HepG2 (cell line): ENCODE measurements around the gene SYCP2L. TPM values are rescaled to one million over a fixed set of nuclear protein-coding genes. Genes with fewer than 3 reads are reported as not detected.
"Not testable (repeated sequence)": the region's sequence is repeated elsewhere in the genome, so short reads cannot be mapped to it uniquely, and the experiment has no call there.

Source experiments
- ATAC-seq: fragments of 200-7000 bp; cut with Tn5 transposase; 3 replicates; pipeline ENCODE4 v1.9.1; 2020; ENCODE audit warnings: mild to moderate bottlenecking, moderate library complexity
- BruUV-seq: library from RNA; stranded (reverse); fragments of 400-500 nt; replicated peaks from 2 replicates; lab custom pipeline; 2021; lab: Mats Ljungman, UMichigan
- CTCF ChIA-PET: fragments of 300-600 bp; formaldehyde crosslinking; extraction: SDS; loops from one replicate; lab custom pipeline; 2021; ENCODE audit warnings: low total read pairs, inconsistent platforms, low intra/inter-chr PET ratio; lab: Yijun Ruan, JAX
- POLR2A ChIA-PET: fragments of 350-600 bp; sonication (Branson Sonifier 250); formaldehyde crosslinking; loops from one replicate; lab custom pipeline; 2020; ENCODE audit warnings: antibody characterized with exemption, inconsistent platforms; lab: Yijun Ruan, JAX
- DNase-seq: peaks from one replicate; pipeline ENCODE4 v3.0.0-alpha.2; 2015; ENCODE audit warnings: low spot score
- FAIRE-seq: peaks from 3 replicates; lab custom pipeline; 2011; peaks lifted over from hg19 to GRCh38; lab: Jason Lieb, UNC
- H2AFZ ChIP-seq: one replicate; pipeline ENCODE4 v1.6.1; 2011; ENCODE audit warnings: low read length, inconsistent platforms
- H3K27ac ChIP-seq: fragments of 300-600 bp; 3 replicates; pipeline ENCODE4 v1.8.0; 2011; ENCODE audit warnings: mixed run types, mild to moderate bottlenecking, mixed read lengths, low read length, inconsistent platforms; ENCODE audit not compliant: insufficient read depth; ENCODE audit errors: extremely low read length
- H3K27me3 ChIP-seq, 2 experiments: fragments of 200-600 bp in 1 of 2; 2 replicates in 1 of 2; 3 replicates in 1 of 2; pipeline versions ENCODE4 v1.6.0 to v1.8.0; 2011; ENCODE audit warnings: low read length in 2 of 2, mild to moderate bottlenecking in 2 of 2, moderate library complexity in 2 of 2, inconsistent platforms in 1 of 2; ENCODE audit not compliant: insufficient read depth in 2 of 2, control insufficient read depth in 1 of 2
- H3K36me3 ChIP-seq, 2 experiments: fragments of 200-600 bp in 1 of 2; replicated peaks in 1 of 2; 2 replicates in 1 of 2; 3 replicates in 1 of 2; pipeline versions ENCODE4 v1.5.1 to v1.8.0; 2011; ENCODE audit warnings: low read length in 2 of 2, inconsistent platforms in 1 of 2; ENCODE audit not compliant: insufficient read depth in 2 of 2, control insufficient read depth in 1 of 2
- H3K4me1 ChIP-seq: 2 replicates; pipeline ENCODE4 v1.5.1; 2012; ENCODE audit warnings: low read length, inconsistent platforms; ENCODE audit not compliant: insufficient read depth
- H3K4me2 ChIP-seq: 2 replicates; pipeline ENCODE4 v1.6.0; 2011; ENCODE audit warnings: low read depth, low read length, inconsistent platforms
- H3K4me3 ChIP-seq, 3 experiments: fragments of 200-600 bp in 1 of 3; sonication (generic), shearing (Covaris generic) in 1 of 3; replicated peaks in 1 of 3; 2 replicates each; pipeline ENCODE4 v1.5.1; 2011 to 2016; ENCODE audit warnings: low read length in 3 of 3, inconsistent platforms in 2 of 3, low read depth in 2 of 3, mild to moderate bottlenecking in 2 of 3, control low read depth in 1 of 3, mixed read lengths in 1 of 3; ENCODE audit not compliant: insufficient read depth in 1 of 3
- H3K79me2 ChIP-seq: one replicate; pipeline ENCODE4 v1.6.1; 2011; ENCODE audit warnings: low read length, inconsistent platforms; ENCODE audit not compliant: insufficient read depth
- H3K9ac ChIP-seq: 2 replicates; pipeline ENCODE4 v1.6.0; 2011; ENCODE audit warnings: mild to moderate bottlenecking, low read depth, low read length, inconsistent platforms; ENCODE audit not compliant: insufficient read depth
- H3K9me3 ChIP-seq: 2 replicates; pipeline ENCODE4 v1.5.1; 2012; ENCODE audit warnings: mild to moderate bottlenecking, low read length
- H4K20me1 ChIP-seq: 2 replicates; pipeline ENCODE4 v1.6.0; 2011; ENCODE audit warnings: inconsistent platforms, mild to moderate bottlenecking, low read length, moderate library complexity; ENCODE audit not compliant: insufficient read depth
- AFF4 ChIP-seq: sonication (generic); formaldehyde crosslinking; IDR thresholded peaks from 2 replicates; pipeline ENCODE4 v1.4.0; 2020; ENCODE audit warnings: missing genetic modification reagents
- E2F1 ChIP-seq: sonication (generic); formaldehyde crosslinking; IDR thresholded peaks from 2 replicates; pipeline ENCODE4 v1.5.0; 2020; ENCODE audit warnings: missing genetic modification reagents
- GPN1 ChIP-seq: sonication (generic); formaldehyde crosslinking; IDR thresholded peaks from 2 replicates; pipeline ENCODE4 v1.5.1; 2020; ENCODE audit warnings: missing genetic modification reagents, borderline replicate concordance
- HMGXB4 ChIP-seq, 2 experiments: sonication (generic) in 1 of 2; formaldehyde crosslinking in 1 of 2; IDR thresholded peaks; 2 replicates each; pipeline versions ENCODE4 v1.4.0 to v1.6.1; 2018 to 2020; ENCODE audit warnings: missing genetic modification reagents in 2 of 2, borderline replicate concordance in 1 of 2, low read depth in 1 of 2, mild to moderate bottlenecking in 1 of 2, missing biosample characterization in 1 of 2
- ZNF12 ChIP-seq: sonication (generic); formaldehyde crosslinking; IDR thresholded peaks from 2 replicates; pipeline ENCODE4 v1.5.0; 2020; ENCODE audit warnings: missing genetic modification reagents
- ZNF589 ChIP-seq: sonication (generic); formaldehyde crosslinking; conservative IDR thresholded peaks from 2 replicates; pipeline ENCODE4 v1.8.0; 2022; ENCODE audit warnings: mild to moderate bottlenecking, moderate library complexity, missing genetic modification reagents
- ZNF749 ChIP-seq: sonication (generic); formaldehyde crosslinking; IDR thresholded peaks from 2 replicates; pipeline ENCODE4 v1.8.0; 2022; ENCODE audit warnings: mild to moderate bottlenecking, missing genetic modification reagents, moderate library complexity, borderline replicate concordance
- WGBS: methylation state at CpG from one replicate; pipeline ENCODE4 v1.1.6; 2017; ENCODE audit warnings: low lambda C conversion rate; 5-methylcytosine and 5-hydroxymethylcytosine counted together
- in situ Hi-C: cut with HindIII; loops from 2 replicates; pipeline ENCODE4 v1.10.0; 2017; ENCODE audit warnings: low pct_unique_long_range_greater_than_20kb; ENCODE audit not compliant: extremely low pct_ligation_motif_present
- intact Hi-C: fragments of 100-400 bp; cut with micrococcal nuclease; formaldehyde crosslinking; loops from one replicate; pipeline ENCODE4 v1.10.0; 2022; ENCODE audit not compliant: unreplicated experiment
- polyA plus RNA-seq, 8 experiments: library from polyadenylated mRNA; depleted of rRNA in 3 of 8; stranded (reverse) in 7 of 8; unstranded in 1 of 8; fragments of >200 nt; fragmentation: Illumina TruSeq in 4 of 8; extraction: Trizol in 4 of 8; gene quantifications; 2 replicates each; pipeline versions ENCODE4 v1.2.1 to v1.2.3, GENCODE V29; 2011 to 2016; ENCODE audit warnings: low read depth in 4 of 8, missing spikeins in 1 of 8, mixed read lengths in 1 of 8; ENCODE audit not compliant: insufficient read depth in 1 of 8
- total RNA-seq, 5 experiments: library from RNA; depleted of rRNA; stranded (reverse); fragments of >200 nt; fragmentation: Illumina TruSeq; extraction: Trizol; gene quantifications; 2 replicates each; pipeline ENCODE4 v1.2.3, GENCODE V29; 2016; ENCODE audit warnings: low read depth in 1 of 5

The SYCP2L gene
- total and polyA plus RNA-seq, 2 of the 13 experiments (the other 11 are each of a cell fraction or from before 2014, with no cell fraction given): 0.22 to 0.54 TPM

GRCh38 chr6:10908228-10908627 is 21.4 kb downstream of the SYCP2L start:
- no peak for DNase-seq
- H3K4me2 ChIP-seq: no peak overlapping the region
- in situ Hi-C loops: no loop called here
- intact Hi-C loops: no loop called here
- H3K27me3 ChIP-seq: peaks cover 0 to 4% of the 10 kb centered on the region in 2 experiments; a peak in 1 of 5 replicates
- no peak for FAIRE-seq
- H3K79me2 ChIP-seq: no peaks in the 10 kb centered on the region
- no peaks in the 10 kb centered on the region for H3K4me1 ChIP-seq
- no peak overlapping the region for H3K27ac ChIP-seq
- no peak overlapping the region for H3K9ac ChIP-seq
- H2AFZ ChIP-seq: no peak overlapping the region
- no TSS peak for BruUV-seq
- TF ChIP-seq E2F1 (CRISPR knock-in tag): no peak
- no peak for TF ChIP-seq AFF4 (CRISPR knock-in tag)
- TF ChIP-seq ZNF589 (CRISPR knock-in tag): no peak
- no peak for TF ChIP-seq GPN1 (CRISPR knock-in tag)
- TF ChIP-seq ZNF749 (CRISPR knock-in tag): no peak
- no peak for TF ChIP-seq ZNF12 (CRISPR knock-in tag)
- no peak for TF ChIP-seq HMGXB4 (CRISPR knock-in tag; IDR thresholded peaks at IDR 0.05; ENCODE audit: borderline replicate concordance in 1 of 2, low read depth in 1 of 2)
- TF ChIP-seq, all 625 proteins: peak for 0
- Histone ChIP-seq H4K20me1 (no peaks in the 10 kb centered on the region), H3K4me3 (no peak overlapping the region), H3K9me3 (no peaks in the 10 kb centered on the region), H3K36me3 (no peaks in the 10 kb centered on the region)
- WGBS: 3% methylated on average over 1 of the region's 1 CpG
- ChIA-PET CTCF (no interaction called here), POLR2A (no interaction called here)
- ATAC-seq: no peak

- H3K79me2 ChIP-seq, POLR2A ChIA-PET, H3K27ac ChIP-seq, H3K27me3 ChIP-seq, DNase-seq, H4K20me1 ChIP-seq, H3K4me1 ChIP-seq, CTCF ChIA-PET, H3K9me3 ChIP-seq, H3K4me3 ChIP-seq, H3K36me3 ChIP-seq, intact Hi-C loops, H3K4me2 ChIP-seq, BruUV-seq, FAIRE-seq, in situ Hi-C loops, H2AFZ ChIP-seq, H3K9ac ChIP-seq: not testable (repeated sequence)
- 57% methylated on average over 3 of the region's 3 CpGs for WGBS
- peak; percentile 43; the same call in 2 of the 3 replicates for ATAC-seq
Measured at GRCh38 chr6:10919520-10919919, 32.7 kb downstream of the SYCP2L start.
